Measurements from ENCODE around the gene SNAP25. TPM values are rescaled to one million over a fixed set of nuclear protein-coding genes. Genes with fewer than 3 reads are reported as not detected.
A peak's percentile ranks its signal among the peaks of the same experiment; 100 is the strongest.

SNAP25 gene
- total RNA-seq (not detected), polyA plus RNA-seq (not detected)

- peak; percentile 37 to 48 for ATAC-seq (ENCODE audit: low read depth in 2 of 2)
- Histone ChIP-seq H3K36me3 (ENCODE audit: control insufficient read depth, insufficient read depth, low read length) (no peaks in the 10 kb centered on the region), H3K9me3 (ENCODE audit: control insufficient read depth in 2 of 2, low read length in 2 of 2) (peaks cover 0 to 1% of the 10 kb centered on the region in 2 experiments), H3K27ac (ENCODE audit: insufficient read depth, low read length, poor library complexity, severe bottlenecking) (no peak within 1 kb of the TSS), H3K4me3 (ENCODE audit: low read depth, low read length) (peak within 1 kb of the TSS; percentile 42), H3K4me1 (ENCODE audit: control insufficient read depth, insufficient read depth, low read length, poor library complexity, severe bottlenecking) (peaks cover 6% of the 10 kb centered on the region), H3K27me3 (ENCODE audit: control insufficient read depth, insufficient read depth, low read length) (peaks cover 10% of the 10 kb centered on the region)
- Mint-ChIP-seq H3K27me3 (peaks cover 38% of the 10 kb centered on the region), H3K27ac (peak within 1 kb of the TSS in 1 of 3 donors; percentile 53), H3K4me1 (peaks cover 0 to 15% (median 3%) of the 10 kb centered on the region in 4 donors), H3K4me3 (peak within 1 kb of the TSS; percentile 21 to 78 (median 60)), H3K36me3 (peaks cover 3% of the 10 kb centered on the region), H3K9me3 (peaks cover 0 to 15% (median 4%) of the 10 kb centered on the region in 7 donors)
- DNase-seq: peak; percentile 9 to 54 (median 37)
These were observed at the start of gene SNAP25 for GRCh38 chr20:10218536-10219451. SNAP25 (plus strand) TSS chr20:10218830; CDS start chr20:10275492, 56,662 bp downstream.

GRCh38 chr20:10169752-10170151, 48.9 kb upstream of the SNAP25 start:
- H3K27ac ChIP-seq (ENCODE audit: insufficient read depth, low read length, poor library complexity, severe bottlenecking): no peak overlapping the region
- H3K9me3 Mint-ChIP-seq: peaks cover 0 to 17% (median 5%) of the 10 kb centered on the region in 7 donors
- peaks cover 0 to 6% (median 2%) of the 10 kb centered on the region in 4 donors for H3K4me1 Mint-ChIP-seq
- no peak overlapping the region for H3K27ac Mint-ChIP-seq
- H3K36me3 Mint-ChIP-seq: no peaks in the 10 kb centered on the region
- H3K9me3 ChIP-seq (ENCODE audit: control insufficient read depth in 2 of 2, low read length in 2 of 2): no peaks in the 10 kb centered on the region
- H3K27me3 Mint-ChIP-seq: peaks cover 14% of the 10 kb centered on the region
- H3K4me3 Mint-ChIP-seq: no peak overlapping the region
- ATAC-seq (ENCODE audit: low read depth in 2 of 2): no peak
- no peak overlapping the region for H3K4me3 ChIP-seq (ENCODE audit: low read depth, low read length)
- H3K36me3 ChIP-seq (ENCODE audit: control insufficient read depth, insufficient read depth, low read length): no peaks in the 10 kb centered on the region
- H3K27me3 ChIP-seq (ENCODE audit: control insufficient read depth, insufficient read depth, low read length): peaks cover 2% of the 10 kb centered on the region
- DNase-seq: no peak
- no peaks in the 10 kb centered on the region for H3K4me1 ChIP-seq (ENCODE audit: control insufficient read depth, insufficient read depth, low read length, poor library complexity, severe bottlenecking)

- Mint-ChIP-seq H3K36me3 (no peaks in the 10 kb centered on the region), H3K27ac (no peak overlapping the region), H3K9me3 (peaks cover 0 to 17% (median 5%) of the 10 kb centered on the region in 7 donors), H3K4me3 (no peak overlapping the region), H3K4me1 (peaks cover 0 to 6% (median 2%) of the 10 kb centered on the region in 4 donors), H3K27me3 (peaks cover 15% of the 10 kb centered on the region)
- no peak overlapping the region for H3K27ac ChIP-seq (ENCODE audit: insufficient read depth, low read length, poor library complexity, severe bottlenecking)
- H3K27me3 ChIP-seq (ENCODE audit: control insufficient read depth, insufficient read depth, low read length): peaks cover 2% of the 10 kb centered on the region
- no peak for DNase-seq
- no peaks in the 10 kb centered on the region for H3K9me3 ChIP-seq (ENCODE audit: control insufficient read depth in 2 of 2, low read length in 2 of 2)
- no peak for ATAC-seq (ENCODE audit: low read depth in 2 of 2)
- no peaks in the 10 kb centered on the region for H3K4me1 ChIP-seq (ENCODE audit: control insufficient read depth, insufficient read depth, low read length, poor library complexity, severe bottlenecking)
- H3K36me3 ChIP-seq (ENCODE audit: control insufficient read depth, insufficient read depth, low read length): no peaks in the 10 kb centered on the region
- H3K4me3 ChIP-seq (ENCODE audit: low read depth, low read length): no peak overlapping the region
These were observed 48.4 kb upstream of the SNAP25 start for GRCh38 chr20:10170261-10170660.

- Histone ChIP-seq H3K27ac (ENCODE audit: insufficient read depth, low read length, poor library complexity, severe bottlenecking) (no peak overlapping the region), H3K27me3 (ENCODE audit: control insufficient read depth, insufficient read depth, low read length) (peaks cover 2% of the 10 kb centered on the region), H3K4me1 (ENCODE audit: control insufficient read depth, insufficient read depth, low read length, poor library complexity, severe bottlenecking) (no peaks in the 10 kb centered on the region), H3K4me3 (ENCODE audit: low read depth, low read length) (no peak overlapping the region), H3K36me3 (ENCODE audit: control insufficient read depth, insufficient read depth, low read length) (no peaks in the 10 kb centered on the region), H3K9me3 (ENCODE audit: control insufficient read depth in 2 of 2, low read length in 2 of 2) (no peaks in the 10 kb centered on the region)
- peaks cover 22% of the 10 kb centered on the region for H3K27me3 Mint-ChIP-seq
- no peak overlapping the region for H3K4me3 Mint-ChIP-seq
- ATAC-seq (ENCODE audit: low read depth in 2 of 2) (peak in 1 of 2 donors; percentile 51), DNase-seq (no peak)
- no peaks in the 10 kb centered on the region for H3K36me3 Mint-ChIP-seq
- H3K4me1 Mint-ChIP-seq: peaks cover 0 to 6% (median 2%) of the 10 kb centered on the region in 4 donors
- H3K9me3 Mint-ChIP-seq: peaks cover 0 to 15% (median 5%) of the 10 kb centered on the region in 7 donors
- H3K27ac Mint-ChIP-seq: no peak overlapping the region
These were observed 46.5 kb upstream of the SNAP25 start for GRCh38 chr20:10171864-10172751.

GRCh38 chr20:10172998-10173655, 45.5 kb upstream of the SNAP25 start:
- no peak for ATAC-seq (ENCODE audit: low read depth in 2 of 2)
- no peak for DNase-seq
- Histone ChIP-seq H3K4me1 (ENCODE audit: control insufficient read depth, insufficient read depth, low read length, poor library complexity, severe bottlenecking) (no peaks in the 10 kb centered on the region), H3K27ac (ENCODE audit: insufficient read depth, low read length, poor library complexity, severe bottlenecking) (no peak overlapping the region), H3K9me3 (ENCODE audit: control insufficient read depth in 2 of 2, low read length in 2 of 2) (no peaks in the 10 kb centered on the region), H3K4me3 (ENCODE audit: low read depth, low read length) (no peak overlapping the region), H3K27me3 (ENCODE audit: control insufficient read depth, insufficient read depth, low read length) (peaks cover 2% of the 10 kb centered on the region), H3K36me3 (ENCODE audit: control insufficient read depth, insufficient read depth, low read length) (no peaks in the 10 kb centered on the region)
- H3K4me1 Mint-ChIP-seq: peaks cover 0 to 6% (median 2%) of the 10 kb centered on the region in 4 donors
- H3K36me3 Mint-ChIP-seq: no peaks in the 10 kb centered on the region
- H3K27ac Mint-ChIP-seq: no peak overlapping the region
- H3K4me3 Mint-ChIP-seq: no peak overlapping the region
- H3K27me3 Mint-ChIP-seq: peaks cover 22% of the 10 kb centered on the region
- H3K9me3 Mint-ChIP-seq: peaks cover 0 to 10% (median 4%) of the 10 kb centered on the region in 7 donors

- Mint-ChIP-seq H3K9me3 (peaks cover 0 to 5% (median 0%) of the 10 kb centered on the region in 7 donors), H3K4me1 (peaks cover 0 to 6% (median 2%) of the 10 kb centered on the region in 4 donors), H3K27ac (no peak overlapping the region), H3K4me3 (no peak overlapping the region), H3K36me3 (no peaks in the 10 kb centered on the region), H3K27me3 (peaks cover 22% of the 10 kb centered on the region)
- Histone ChIP-seq H3K27me3 (ENCODE audit: control insufficient read depth, insufficient read depth, low read length) (peaks cover 2% of the 10 kb centered on the region), H3K27ac (ENCODE audit: insufficient read depth, low read length, poor library complexity, severe bottlenecking) (no peak overlapping the region), H3K9me3 (ENCODE audit: control insufficient read depth in 2 of 2, low read length in 2 of 2) (no peaks in the 10 kb centered on the region), H3K36me3 (ENCODE audit: control insufficient read depth, insufficient read depth, low read length) (no peaks in the 10 kb centered on the region), H3K4me1 (ENCODE audit: control insufficient read depth, insufficient read depth, low read length, poor library complexity, severe bottlenecking) (no peaks in the 10 kb centered on the region), H3K4me3 (ENCODE audit: low read depth, low read length) (no peak overlapping the region)
- DNase-seq: no peak
- ATAC-seq (ENCODE audit: low read depth in 2 of 2): no peak
These were observed 44.2 kb upstream of the SNAP25 start for GRCh38 chr20:10174400-10174799.

GRCh38 chr20:10177326-10177725, 41.3 kb upstream of the SNAP25 start:
- Histone ChIP-seq H3K36me3 (ENCODE audit: control insufficient read depth, insufficient read depth, low read length) (no peaks in the 10 kb centered on the region), H3K4me1 (ENCODE audit: control insufficient read depth, insufficient read depth, low read length, poor library complexity, severe bottlenecking) (no peaks in the 10 kb centered on the region), H3K27ac (ENCODE audit: insufficient read depth, low read length, poor library complexity, severe bottlenecking) (no peak overlapping the region), H3K9me3 (ENCODE audit: control insufficient read depth in 2 of 2, low read length in 2 of 2) (no peaks in the 10 kb centered on the region), H3K27me3 (ENCODE audit: control insufficient read depth, insufficient read depth, low read length) (peaks cover 2% of the 10 kb centered on the region), H3K4me3 (ENCODE audit: low read depth, low read length) (no peak overlapping the region)
- no peaks in the 10 kb centered on the region for H3K36me3 Mint-ChIP-seq
- peaks cover 0 to 3% (median 0%) of the 10 kb centered on the region in 7 donors for H3K9me3 Mint-ChIP-seq
- no peak for DNase-seq
- no peak for ATAC-seq (ENCODE audit: low read depth in 2 of 2)
- no peak overlapping the region for H3K4me3 Mint-ChIP-seq
- peaks cover 20% of the 10 kb centered on the region for H3K27me3 Mint-ChIP-seq
- H3K4me1 Mint-ChIP-seq: peaks cover 0 to 6% (median 2%) of the 10 kb centered on the region in 4 donors
- H3K27ac Mint-ChIP-seq: no peak overlapping the region
